Cortex of kidney (tissue), 1 donor: Measurements from ENCODE around the gene NPAS1.

Experiments used
- DNase-seq: peaks from one replicate; lab custom pipeline; 2025; lab: John Stamatoyannopoulos, UW

NPAS1 gene

GRCh38 chr19:47020992-47021496 lies 1.4 kb downstream of the NPAS1 start:
- DNase-seq = no peak

- DNase-seq = no peak
Measured at GRCh38 chr19:47021536-47022139, 2.0 kb downstream of the NPAS1 start.

GRCh38 chr19:47022140-47022536 lies 2.5 kb downstream of the NPAS1 start:
- no peak for DNase-seq

- DNase-seq = no peak
Measured at GRCh38 chr19:47022541-47023447, 3.2 kb downstream of the NPAS1 start.

- no peak for DNase-seq
Measured at GRCh38 chr19:47023448-47023794, 3.8 kb downstream of the NPAS1 start.

- no peak for DNase-seq
Measured at GRCh38 chr19:47024502-47024901, 4.9 kb downstream of the NPAS1 start.

GRCh38 chr19:47026156-47026555 lies 6.5 kb downstream of the NPAS1 start:
- no peak for DNase-seq

GRCh38 chr19:47026889-47027288 lies 7.3 kb downstream of the NPAS1 start:
- no peak for DNase-seq

GRCh38 chr19:47027586-47028088 lies 8.0 kb downstream of the NPAS1 start:
- DNase-seq = no peak

- DNase-seq = no peak
Measured at GRCh38 chr19:47028195-47028601, 8.6 kb downstream of the NPAS1 start.

- DNase-seq = no peak
Measured at GRCh38 chr19:47032171-47032811, 12.7 kb downstream of the NPAS1 start.

GRCh38 chr19:47035127-47036096 lies 15.8 kb downstream of the NPAS1 start:
- no peak for DNase-seq

- DNase-seq = no peak
Measured at GRCh38 chr19:47036097-47036651, 16.5 kb downstream of the NPAS1 start.

GRCh38 chr19:47037766-47038165 lies 18.1 kb downstream of the NPAS1 start:
- DNase-seq = no peak

GRCh38 chr19:47039239-47039874 lies 19.7 kb downstream of the NPAS1 start:
- no peak for DNase-seq

GRCh38 chr19:47040869-47041268 lies 21.2 kb downstream of the NPAS1 start:
- DNase-seq = no peak

GRCh38 chr19:47044946-47045866 lies 25.6 kb downstream of the NPAS1 start:
- no peak for DNase-seq

- no peak for DNase-seq
Measured at GRCh38 chr19:47045867-47046470, 26.3 kb downstream of the NPAS1 start.

GRCh38 chr19:47047272-47047762 lies 27.7 kb downstream of the NPAS1 start:
- DNase-seq = no peak
